NCI-H2196 (cell line): ENCODE measurements around the gene SLC12A1.
"Not testable (repeated sequence)": the region's sequence is repeated elsewhere in the genome, so short reads cannot be mapped to it uniquely, and the experiment has no call there.

Experiments
- DNase-seq: peaks from one replicate; lab custom pipeline; 2025; ENCODE audit not compliant: unreplicated experiment; lab: John Stamatoyannopoulos, UW

SLC12A1 gene

DNA sequence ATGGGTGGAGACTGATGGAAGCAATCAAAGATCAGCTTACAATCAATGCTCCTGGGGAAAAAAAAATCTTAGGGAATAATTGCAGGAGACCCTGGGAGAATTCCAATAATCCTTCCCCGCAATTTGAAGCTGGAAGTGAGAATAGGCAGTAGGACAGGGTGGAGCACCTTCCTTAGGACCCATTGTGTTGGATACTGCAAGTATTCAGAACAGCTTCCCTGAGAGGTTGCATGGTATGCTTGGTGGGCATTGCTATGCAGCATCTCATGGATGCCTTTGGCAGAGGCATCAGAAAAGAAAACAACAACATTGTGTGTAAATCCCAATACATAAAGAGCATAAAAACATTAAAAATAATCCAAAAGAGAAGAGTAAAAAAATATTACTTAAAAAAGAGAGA lies 100.5 kb downstream of the SLC12A1 start:
- DNase-seq, result no peak

DNA sequence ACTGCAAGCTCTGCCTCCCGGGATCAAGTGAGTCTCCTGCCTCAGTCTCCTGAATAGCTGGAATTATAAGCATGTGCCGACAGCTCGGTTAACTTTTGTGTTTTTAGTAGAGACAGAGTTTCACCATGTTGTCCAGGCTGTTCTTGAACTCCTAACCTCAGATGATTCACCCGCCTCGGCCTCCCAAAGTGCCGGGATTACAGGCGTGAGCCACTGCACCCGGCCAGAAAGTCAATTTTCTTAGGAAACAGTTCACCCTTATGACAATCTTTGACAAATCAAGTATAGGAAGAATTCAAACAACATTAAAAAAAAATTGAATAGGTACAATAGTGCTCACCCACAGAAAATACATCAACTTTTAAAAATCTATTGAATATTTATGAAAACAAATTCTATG lies 101.5 kb downstream of the SLC12A1 start:
- DNase-seq, result no peak

DNA sequence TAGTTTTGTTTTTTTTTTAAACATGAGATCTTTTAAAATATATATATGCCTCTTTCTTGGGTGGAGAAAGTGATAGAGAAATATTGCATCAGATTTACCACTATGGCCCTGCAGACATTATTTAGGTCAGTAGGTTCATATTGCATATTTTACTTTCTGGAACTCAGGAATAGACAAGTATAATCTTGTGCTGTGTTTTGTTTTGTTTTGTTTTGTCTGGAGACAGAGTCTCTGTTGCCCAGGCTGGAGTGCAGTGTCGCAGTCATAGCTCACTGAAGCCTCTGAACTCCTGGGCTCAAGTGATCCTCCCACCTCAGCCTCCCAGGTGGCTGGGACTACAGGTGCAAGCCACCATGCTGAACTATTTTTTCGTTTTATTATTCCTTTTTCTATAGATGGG lies 103.6 kb downstream of the SLC12A1 start:
- DNase-seq, result no peak

DNA sequence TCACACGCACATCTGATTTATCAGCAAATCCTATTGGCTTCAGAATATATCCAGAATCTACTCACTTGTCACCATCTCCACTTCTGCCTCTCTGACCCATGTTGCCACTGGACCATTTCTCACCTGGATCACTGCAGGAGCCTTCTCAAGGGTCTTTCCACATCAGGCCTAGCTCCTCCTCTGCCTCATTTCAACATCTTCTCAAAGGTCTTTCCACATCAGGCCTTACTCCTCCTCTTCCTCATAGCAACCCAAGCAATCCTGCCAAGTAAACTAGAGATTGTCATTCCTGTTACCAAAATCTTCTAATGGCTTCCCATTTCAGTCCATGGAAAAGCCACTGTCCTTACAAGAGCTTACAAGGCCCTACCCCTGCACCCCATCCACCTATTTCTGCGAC lies 107.1 kb downstream of the SLC12A1 start:
- no peak for DNase-seq

DNA sequence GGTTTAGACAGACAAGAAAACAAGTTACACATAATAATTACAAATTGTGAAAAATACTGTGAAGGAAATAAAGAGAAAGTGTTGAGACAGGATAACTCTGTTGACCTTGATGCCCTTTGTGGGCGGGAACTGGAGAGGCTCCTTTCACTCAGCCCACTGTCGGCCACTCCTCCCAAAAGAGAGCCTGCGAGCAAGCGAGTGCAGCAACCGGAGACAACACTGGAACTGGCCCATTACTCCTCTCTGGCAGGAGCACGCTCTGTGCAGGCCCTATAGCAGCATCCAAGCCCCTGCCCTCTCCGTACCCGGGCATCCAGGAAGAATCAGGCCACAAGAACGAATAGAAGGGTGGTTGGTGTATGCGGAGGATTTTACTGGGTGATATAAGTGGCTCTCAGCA lies 108.9 kb downstream of the SLC12A1 start:
- no peak for DNase-seq

DNA sequence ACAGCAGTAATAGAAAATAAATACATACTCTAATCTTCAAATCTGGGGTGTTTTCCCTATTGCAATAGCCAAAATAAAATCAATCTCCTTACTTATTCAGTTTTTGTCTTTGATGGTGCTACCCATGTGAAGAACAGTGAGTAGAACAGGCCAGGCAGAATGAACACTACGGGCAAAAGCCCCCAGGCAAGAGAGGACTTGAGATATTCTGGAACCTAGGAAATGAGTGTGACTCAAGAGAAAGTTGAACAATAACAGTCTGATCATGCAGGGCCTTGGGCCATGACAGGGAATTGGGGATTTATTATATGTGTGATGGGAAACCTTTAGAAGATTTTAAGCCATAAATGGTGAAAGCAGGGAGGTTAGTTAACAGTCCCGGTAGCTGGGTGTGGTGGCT lies 111.1 kb downstream of the SLC12A1 start:
- no peak for DNase-seq

DNA sequence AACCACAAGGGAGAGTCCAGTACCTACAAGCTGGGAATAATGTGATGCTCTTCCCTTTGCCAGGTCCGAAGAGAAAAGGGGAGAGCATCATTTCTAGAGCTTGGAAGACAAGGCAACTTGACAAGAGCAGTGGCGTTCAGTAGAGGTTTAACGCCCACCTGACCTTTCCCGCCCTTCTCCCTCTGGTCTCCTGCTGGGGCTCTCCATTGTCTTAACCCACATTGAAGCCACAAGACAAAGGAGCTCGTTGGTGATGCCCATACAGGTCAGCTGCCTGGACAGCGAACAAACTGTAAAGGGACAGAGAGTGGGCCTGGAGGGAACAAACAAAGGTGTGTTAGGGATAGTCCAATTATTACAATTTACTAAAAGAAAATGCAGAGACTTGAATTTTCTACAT lies 112.0 kb downstream of the SLC12A1 start:
- no peak for DNase-seq

DNA sequence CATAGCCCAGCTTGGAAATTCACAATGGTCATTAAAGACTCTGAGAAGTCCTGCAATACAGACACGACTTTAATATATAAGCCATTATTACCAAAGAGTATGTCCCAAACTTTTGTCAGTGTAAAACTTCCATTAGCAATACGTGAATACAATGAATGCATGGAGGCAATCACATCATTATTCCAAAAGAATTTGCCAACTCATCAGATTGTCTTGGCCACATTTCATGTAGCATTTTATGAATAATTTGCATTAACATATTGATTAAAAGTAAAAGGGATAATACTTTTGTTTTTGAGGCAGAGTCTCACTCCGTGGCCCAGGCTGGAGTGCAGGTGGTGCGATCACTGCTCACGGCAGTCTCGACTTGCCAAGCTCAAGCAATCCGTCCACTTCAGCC lies 117.2 kb downstream of the SLC12A1 start:
- no peak for DNase-seq

DNA sequence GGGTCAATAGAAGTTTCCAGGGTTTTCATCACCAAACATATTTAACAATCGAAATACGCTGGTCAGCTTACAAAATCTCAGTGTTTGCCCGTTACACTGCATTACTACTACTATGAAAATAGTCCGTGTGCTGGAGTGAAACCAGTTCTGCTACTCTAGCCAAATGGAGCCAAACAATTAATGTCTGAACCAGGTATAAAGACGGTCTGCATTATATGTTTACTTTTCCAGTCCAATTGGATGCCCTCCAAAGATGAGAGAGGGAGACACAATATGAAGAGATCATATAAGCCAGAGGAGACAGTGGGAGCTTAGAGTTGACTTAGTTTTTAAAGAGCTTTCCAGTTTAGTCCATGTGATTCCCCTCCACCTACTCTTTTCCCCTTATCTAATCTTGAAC lies 118.8 kb downstream of the SLC12A1 start:
- DNase-seq, result peak; percentile 40

DNA sequence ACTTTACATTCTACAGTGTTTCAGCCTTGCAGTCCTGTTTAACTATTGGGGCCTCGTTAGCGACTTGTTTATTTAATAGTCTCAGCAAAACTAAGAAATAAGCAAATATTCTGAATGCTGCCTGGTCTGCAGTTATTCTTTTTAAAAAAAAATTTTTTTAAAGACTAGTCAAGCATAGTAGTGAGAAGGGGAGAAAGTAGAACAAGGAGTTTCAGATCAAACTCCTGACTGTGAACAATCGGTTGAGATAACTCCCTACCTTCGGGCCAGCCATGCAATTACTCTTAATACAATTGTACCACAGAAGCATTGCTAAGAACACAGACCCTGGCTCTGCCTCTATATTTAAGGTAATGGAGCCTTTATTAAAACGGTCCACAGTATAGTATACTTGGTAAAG lies 119.3 kb downstream of the SLC12A1 start:
- DNase-seq, result no peak

DNA sequence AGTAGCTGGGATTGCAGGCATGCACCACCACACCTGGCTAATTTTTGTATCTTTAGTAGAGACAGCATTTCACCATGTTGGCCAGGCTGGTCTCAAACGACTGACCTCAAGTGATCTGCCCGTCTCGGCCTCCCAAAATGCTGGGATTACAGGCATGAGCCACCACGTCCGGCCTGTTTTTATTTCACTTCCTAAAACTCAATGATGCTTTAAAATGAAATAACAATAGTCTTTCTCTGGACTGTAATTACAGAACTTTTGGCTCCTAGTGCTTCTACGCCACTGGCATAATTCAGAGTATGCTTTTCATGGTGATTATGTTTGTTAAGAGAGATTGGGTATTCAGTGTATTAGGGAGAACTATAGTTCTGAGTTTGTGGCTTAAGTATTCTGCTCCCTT lies 120.1 kb downstream of the SLC12A1 start:
- DNase-seq, result not testable (repeated sequence)

DNA sequence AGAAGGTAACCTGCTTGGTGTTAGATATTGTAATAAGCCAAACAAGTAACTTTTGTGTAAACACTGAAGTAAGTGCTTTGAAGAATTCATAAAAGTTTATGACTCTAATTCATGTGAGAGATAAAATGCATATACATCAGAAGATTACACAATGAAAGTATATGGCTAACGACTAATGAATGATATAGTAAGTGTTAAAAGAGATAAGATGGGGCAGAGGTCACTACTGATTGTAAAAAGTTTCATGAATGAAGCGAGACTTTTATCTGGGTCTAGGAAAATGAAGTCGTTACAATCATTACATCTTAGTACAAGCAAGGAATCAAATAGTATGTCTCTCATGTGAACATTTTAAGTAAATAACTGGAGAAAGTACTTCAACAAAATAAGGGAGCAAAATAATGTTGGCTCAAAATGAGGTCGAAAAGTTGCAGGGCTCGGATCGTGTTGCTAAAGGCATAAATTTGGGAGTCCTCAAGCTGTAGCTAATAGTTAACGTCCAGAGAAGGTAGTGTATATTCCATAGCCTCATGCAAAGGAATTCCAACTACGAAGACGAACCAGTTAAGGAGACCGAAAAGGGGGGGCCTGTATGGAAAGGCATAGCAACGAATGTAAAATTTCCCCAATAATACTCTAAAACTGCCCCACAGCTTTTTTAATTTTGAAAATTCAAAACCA lies 124.1 kb downstream of the SLC12A1 start:
- no peak for DNase-seq

DNA sequence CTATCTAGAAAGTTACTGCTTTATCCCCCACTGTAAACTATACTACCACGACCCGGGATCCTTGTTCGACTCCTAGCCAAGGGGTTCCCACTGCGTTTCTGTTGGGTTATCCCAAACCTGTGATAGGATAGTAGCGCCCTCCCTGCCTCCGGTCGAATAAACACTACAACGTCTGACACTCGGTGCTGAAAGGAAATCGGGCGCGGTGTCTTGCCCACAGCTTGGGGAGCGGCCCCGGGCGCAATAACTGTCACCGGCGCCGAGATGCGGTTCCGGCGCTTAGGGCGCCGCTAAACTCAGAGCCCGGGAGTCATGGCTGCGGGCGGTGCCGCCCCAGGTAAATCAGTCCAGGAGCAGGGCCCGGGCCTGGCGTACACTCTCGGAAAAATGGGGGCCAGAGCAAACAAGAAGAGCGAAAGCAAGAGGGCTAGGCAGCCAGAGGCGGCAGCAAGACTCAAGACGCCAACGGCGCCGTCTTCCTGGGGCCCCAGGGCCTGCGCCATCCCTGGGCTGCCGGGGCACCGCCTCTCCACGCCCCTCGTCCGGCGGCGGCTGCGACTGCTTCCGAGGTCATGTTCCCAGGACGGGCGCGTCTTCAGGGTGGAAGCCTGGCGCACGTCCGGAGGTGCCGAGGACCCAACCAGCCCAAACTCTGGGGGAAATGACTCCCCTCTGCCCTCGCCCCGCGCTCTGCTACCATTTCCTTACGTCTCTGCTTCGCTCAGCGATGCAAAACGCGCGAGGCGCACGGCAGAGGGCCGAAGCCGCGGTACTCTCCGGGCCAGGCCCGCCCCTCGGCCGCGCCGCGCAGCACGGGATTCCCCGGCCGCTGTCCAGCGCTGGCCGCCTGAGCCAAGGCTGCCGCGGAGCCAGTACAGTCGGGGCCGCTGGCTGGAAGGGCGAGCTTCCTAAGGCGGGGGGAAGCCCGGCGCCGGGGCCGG lies 125.0 kb downstream of the SLC12A1 start, which contains the start of gene DUT:
DUT (plus strand) TSS at position 575 of the 941 bp plus-strand sequence; CDS start at position 662, 87 bp downstream.
- DNase-seq, result peak; percentile 39

DNA sequence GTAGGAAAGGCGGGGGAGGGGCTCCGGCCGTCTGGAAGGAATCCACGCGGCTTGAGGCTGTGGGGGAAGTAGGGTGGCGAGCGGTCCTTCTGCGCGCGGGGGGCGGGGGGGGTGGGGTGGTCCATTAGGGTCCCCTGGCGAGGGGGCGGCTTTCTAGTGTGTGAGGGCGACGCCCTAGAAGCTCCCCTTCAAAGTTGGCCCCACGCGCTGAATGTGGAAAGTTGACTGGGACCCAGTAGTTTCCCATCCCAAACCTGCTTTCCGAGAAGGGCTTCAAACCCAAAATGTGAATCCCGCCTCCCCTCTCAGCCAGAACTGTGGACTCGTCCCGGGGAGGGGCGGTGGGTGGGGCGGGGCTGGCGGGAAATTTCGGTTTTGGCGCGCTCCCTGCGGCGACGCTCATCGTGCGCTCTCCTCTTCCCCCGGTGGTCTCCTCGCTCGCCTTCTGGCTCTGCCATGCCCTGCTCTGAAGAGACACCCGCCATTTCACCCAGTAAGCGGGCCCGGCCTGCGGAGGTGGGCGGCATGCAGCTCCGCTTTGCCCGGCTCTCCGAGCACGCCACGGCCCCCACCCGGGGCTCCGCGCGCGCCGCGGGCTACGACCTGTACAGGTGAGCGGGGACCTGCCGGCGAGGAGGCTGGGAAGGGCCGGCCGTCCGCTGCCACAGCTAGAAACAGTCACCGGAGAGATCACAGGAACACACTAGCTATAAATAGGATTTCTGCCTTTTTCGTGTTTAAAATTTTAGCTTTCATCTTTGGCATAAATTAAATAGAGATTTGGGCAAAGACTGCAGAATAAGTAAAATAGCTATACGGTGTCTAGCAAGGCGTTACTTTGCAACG lies 125.9 kb downstream of the SLC12A1 start:
- DNase-seq, result peak; percentile 39

DNA sequence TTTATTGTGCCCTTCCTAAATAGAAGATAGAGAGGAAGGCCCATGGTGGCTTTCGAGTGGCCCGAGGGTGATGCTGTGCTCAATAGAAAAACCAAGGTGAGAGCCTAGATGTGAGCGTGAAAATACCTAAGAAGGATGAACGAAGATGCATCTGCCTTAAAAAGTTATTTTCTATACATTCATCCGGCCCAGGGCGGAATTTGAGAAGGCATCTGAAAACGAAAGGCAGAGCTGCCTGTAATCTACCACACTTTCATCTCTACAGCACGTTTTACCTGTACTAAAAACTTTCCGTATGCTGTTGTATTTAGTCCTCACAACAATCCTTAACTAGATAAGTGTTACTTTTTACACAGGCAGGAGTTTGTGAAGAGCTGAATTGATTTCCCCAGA lies 126.5 kb downstream of the SLC12A1 start:
- DNase-seq, result no peak

DNA sequence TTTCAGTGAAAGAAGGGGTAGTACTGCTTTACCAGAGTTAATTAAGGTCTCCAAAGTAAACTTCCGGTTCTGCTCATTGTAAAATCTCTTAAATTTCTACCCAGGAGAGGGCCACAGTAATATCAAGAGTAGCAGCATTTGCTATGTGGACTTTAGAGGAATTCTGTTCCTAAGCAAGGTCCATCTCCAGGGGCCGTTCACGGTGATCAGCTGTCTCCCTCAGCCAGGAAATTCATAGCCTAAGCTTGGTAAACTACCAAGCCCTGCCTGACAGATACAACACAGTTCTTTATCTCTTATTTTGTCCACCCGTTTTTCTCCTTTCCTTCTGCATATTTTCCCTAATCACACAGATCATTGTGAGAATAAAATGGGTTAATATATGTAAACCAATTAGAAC lies 127.4 kb downstream of the SLC12A1 start:
- DNase-seq, result no peak

DNA sequence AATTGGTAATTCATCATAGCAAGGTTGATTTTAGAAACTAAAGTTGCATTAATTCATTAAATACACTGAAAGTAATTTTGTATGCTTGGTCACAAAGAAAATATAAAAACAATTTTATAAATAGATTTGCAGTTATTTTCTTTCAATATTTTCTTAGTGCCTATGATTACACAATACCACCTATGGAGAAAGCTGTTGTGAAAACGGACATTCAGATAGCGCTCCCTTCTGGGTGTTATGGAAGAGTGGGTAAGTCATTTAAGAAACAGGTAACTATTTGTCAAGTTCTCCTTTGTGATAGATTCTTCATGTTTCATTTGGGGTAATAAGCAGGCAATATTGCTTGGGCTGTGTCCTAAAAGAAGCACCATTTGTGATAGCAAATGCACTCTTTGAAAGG lies 128.2 kb downstream of the SLC12A1 start:
- DNase-seq, result no peak

DNA sequence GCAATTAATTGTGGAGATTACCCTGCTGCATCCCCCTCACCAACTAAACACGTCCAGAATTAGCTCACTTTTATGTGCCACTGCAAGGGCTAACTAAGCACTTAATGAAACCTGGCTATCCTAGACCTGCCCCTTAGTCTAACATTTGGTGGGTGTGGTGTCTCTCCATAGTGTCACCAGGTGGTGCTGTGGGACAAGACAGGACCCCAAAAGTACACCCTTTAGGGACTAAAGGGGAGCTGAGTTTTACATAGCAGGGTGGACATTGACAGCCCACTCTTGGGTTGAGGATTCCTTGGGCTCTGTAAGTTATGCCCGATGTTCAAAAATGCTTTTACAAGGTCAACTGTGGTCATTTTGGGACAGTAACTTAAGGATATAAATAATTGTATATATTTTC lies 130.8 kb downstream of the SLC12A1 start:
- no peak for DNase-seq

DNA sequence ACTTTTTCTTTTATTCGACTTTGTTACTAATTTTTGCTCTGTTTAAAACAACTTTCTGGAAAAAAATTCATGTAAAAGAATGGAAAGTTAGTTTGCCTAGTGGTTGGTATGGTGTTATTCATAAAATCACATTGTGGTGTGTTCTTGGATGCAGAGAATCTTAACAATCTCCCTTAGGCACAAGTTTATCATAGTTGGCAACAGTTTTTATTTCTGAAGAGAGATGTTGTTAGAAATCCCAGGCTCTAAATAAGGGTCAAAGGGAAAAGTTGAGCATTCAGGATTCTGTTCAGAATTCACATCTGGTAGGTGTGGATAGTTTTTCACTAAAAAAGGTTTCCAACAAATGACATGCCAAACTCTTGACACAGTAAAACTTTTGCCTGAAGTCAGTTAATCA lies 131.5 kb downstream of the SLC12A1 start:
- no peak for DNase-seq

DNA sequence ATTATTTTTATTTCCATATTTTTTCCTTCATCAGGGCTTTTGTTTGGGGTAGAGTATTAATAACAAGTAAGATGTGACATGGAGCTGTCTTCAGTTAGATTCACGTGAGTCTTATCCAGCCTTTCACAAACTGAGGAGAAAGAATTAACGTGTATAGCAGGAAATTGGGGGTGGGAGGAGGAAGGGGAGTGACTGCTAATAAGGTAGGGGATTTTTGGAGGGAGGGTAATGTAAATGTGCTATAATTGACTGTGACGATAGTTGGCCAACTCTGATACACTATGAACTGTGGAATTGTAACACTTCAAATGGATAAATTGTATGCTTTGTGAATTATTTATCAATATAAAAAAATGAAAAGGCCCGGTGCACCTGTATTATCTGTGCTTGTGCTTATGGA lies 134.0 kb downstream of the SLC12A1 start:
- DNase-seq, result no peak

DNA sequence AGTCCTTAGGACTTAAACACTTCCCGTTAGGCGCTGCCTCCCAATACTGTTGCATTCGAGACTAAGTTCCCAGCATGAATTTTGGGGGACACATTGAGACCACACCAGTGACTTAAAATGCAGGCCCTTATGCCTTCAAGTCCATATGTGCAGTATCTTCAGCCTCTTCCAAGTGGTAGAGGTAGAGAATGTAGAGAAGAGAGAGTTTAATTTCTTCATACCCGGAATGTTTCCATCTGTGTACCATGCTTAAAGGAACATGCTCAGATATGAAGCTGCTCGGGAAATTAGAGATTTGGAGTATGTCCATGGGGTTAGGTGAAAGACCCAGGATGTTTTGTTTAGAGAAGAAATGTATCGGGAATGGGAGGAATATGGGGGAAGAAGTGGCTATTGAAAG lies 137.8 kb downstream of the SLC12A1 start:
- DNase-seq, result no peak
